HG03108 (cell line): ENCODE measurements around the gene KCNH1.

ENCODE experiments used
- ATAC-seq: cut with Tn5 transposase; IDR thresholded peaks from one replicate; pipeline ENCODE4 v1.9.1; 2021; ENCODE audit warnings: moderate library complexity; ENCODE audit not compliant: unreplicated experiment

KCNH1 gene

GRCh38 chr1:210882414-210883221, 251.3 kb downstream of the KCNH1 start:
- ATAC-seq: no peak

DNA sequence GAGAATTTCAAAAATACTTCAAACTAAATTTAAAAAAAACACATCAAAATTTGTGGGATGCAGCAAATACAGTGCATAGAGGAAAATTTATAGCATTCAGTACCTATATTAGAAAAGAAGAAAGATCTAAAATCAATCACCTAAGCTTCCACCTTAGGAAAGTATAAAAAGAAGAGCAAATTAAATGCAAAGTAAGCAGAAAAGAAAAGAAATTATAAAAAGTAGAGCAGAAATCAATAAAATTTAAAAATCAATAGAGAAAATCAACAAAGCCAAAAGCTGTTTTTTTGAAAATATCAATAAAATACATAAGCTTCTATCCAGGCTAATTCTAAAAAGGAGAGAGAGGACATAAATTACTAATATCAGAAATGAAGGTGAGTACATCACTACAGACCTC, 255.4 kb downstream of the KCNH1 start:
- ATAC-seq: no peak

DNA sequence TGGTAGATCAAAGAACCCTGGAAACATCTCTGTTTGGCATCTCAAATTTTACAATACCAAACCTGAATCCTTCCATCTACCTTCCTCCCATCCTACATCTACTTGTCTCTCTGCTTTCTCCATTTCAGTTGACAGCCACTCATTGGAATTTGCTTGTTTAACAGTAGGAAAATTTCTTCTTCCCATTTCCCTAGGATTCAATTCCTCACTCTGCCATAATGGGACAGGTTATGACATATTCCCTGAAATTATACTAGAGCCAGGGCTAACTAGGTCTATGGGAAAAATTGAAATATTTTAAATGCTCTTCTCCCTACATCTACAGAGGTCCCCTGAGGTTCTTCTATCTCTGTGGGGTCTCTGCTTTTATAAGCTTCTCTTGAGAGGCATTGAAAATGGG, 257.7 kb downstream of the KCNH1 start:
- ATAC-seq: no peak

DNA sequence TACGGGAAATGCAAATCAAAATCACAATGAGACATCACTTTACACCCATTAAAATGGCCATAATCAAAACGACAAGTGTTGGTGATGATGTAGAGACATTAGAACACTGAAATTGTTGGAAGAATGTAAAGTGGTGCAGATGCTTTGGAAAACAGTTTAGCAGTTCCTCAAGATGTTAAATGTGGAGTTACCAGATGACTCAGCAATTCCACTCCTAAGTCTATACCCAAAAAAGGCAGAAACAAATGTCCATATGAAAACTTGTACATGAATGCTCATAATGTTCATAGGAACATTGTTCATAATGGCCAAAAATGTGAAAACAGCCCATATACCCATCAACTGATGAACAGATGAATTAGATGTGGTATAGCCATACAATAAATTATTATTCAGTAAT, 267.4 kb downstream of the KCNH1 start:
- ATAC-seq: no peak

DNA sequence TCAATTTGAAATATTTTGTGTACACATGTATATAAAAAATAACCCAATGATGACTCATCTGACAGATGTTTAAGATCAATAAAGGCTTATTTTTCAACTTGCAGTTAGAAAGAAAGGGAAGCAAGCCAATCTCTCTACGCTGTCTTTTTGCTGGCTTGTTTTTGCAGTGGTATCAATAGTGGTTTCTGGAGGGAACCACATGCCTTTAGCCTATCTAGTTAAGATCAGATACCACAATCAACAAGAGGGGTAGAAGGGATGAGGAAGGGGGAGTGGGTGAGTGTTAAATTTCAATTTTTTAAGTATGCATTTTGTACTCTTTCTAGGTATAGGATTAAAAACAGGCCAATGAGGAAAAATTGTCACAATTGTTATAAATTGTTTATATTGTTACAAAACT, 276.2 kb downstream of the KCNH1 start:
- no peak for ATAC-seq

DNA sequence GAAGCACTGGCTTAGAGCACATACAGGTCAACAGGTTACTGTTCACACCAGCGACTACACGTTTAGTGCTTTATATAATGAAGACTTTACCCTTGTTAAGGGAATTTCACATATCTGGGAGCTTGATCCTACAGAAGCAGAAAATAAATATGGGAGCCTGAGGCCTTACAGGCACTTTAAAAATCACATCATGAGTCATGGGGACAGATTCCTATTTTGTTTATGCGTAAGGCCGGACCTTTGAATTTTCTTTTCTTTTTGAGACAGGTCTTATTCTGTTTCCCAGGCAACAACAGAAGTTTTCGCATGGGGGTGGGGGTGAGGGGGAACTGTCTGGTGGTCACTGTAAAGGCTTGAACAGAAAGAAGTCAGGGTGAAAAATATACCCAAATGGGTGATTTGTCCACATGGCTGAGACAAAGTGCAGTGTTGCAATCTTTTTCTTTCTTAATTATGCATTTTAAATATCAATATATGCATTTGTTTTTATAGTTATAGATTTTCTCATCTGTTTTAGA, 276.7 kb downstream of the KCNH1 start:
- ATAC-seq: no peak

DNA sequence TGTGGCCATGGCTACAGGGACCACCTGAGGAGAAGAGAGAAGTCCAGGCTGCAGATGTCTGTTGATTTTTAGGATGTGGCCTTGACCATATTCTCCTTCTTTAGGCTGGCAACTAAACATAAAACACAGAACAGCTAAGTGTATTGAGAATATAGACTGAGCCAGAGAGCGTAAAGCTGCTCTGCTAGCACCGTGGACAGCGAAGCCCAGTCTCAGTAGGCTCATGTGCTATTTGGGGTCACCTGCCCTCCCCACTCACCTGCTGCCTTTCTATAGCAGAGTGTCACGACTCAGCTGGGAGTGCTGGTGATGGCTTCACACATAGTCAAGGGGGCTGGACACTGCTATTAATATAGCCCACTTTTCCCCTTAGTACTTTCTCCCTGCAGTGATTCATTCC, 278.5 kb downstream of the KCNH1 start:
- no peak for ATAC-seq

DNA sequence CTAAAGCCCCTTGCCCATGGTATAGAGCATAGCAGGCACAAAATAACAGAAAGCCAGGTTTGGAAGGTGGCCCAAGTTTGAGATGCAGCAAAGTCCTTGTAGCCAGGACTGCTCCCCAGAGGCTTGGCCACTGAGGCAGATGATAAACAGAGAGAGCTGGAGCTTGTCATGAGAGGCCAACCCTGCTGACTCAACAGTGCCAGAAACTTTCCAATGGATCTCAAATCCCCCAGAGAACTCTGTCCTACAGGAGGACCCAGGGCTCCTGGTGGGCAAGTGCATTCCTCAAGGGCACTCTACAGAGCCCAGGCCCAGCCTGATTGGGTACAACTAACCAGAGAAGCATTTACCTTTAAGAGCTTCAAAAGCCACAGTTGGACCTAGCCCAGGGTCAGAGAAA, 280.7 kb downstream of the KCNH1 start:
- no peak for ATAC-seq

- ATAC-seq: no peak
These were observed 283.4 kb downstream of the KCNH1 start for GRCh38 chr1:210850556-210850955.

GRCh38 chr1:210848474-210848873, 285.5 kb downstream of the KCNH1 start:
- ATAC-seq: no peak

DNA sequence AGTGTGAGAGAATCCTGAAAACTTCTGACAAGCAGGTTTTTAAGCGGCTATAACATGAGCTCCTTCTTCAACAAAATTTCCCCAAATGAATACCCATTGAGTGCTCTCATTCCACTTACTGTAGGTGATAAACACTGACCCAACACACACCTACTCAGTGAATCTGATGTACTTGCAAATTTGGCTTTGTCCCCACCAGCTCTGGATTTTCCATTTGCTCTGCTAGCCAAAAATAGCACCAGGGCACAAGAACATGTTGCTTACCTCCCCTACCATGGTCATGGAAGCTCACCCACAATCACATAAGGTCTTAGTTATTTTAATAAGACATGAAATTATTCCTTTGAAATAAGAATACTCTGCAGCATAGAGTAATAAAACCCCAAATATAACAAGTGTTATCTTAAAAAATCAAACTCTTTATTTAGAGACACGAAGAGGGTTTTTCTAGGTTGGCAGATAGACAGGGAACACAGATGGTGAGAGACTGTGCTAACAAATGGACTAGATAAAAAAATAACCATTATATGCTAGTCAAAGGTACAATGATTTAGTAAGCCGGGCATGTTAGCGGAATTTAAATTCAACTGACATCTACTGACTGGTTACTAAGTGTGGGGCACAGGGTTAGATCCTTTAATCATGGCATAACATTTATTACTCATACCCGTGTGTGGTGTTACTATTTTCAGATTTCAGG, 291.9 kb downstream of the KCNH1 start:
- ATAC-seq: no peak

DNA sequence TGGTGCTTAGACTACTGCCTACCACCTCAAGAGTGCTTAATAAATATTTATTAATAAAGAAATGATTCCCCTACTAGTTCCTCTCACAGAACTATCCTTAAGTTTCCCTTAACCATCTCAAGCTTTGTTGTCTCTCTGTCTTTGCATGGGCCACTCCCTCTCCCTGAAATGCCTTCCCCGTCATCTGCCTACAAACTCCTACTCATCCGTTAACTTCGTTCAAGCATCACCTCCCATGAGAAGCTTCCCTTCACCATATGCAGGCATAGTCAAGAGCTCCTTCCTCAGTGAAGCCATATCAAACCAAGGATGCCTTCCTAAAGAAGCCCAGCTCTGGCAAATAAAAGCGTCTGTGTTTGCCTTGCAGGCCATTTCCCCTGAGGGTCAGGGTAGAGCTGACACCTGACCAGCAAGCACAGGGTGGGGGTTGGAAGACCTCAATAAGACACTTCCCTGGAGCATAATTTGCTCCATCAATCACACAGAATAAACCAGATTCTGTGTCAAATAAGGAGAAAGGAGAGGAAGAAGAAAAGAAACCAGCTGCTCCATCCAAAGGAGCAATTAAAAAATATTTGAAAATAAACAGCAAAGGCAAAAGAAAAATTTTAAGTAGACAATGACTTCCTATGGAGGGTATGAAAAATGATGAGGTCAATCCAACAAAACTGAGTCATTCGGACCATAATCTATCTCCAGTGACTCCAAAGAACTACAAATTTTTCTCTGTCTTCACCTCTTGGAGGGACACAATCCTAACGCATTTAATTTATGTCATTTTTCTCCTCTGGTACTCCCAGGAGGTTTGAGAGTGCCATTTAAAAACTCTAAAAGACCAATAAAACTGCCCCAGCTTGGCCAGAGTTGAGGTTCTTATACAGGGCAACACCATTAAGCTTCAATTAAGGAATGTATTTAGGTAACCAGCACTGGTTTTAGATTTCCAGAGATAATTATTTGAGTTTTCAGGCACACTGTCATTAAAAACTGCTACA, 303.6 kb downstream of the KCNH1 start:
- ATAC-seq: no peak

GRCh38 chr1:210828996-210829596, 304.9 kb downstream of the KCNH1 start:
- ATAC-seq: no peak

GRCh38 chr1:210827481-210827880, 306.5 kb downstream of the KCNH1 start:
- no peak for ATAC-seq

- no peak for ATAC-seq
These were observed 307.3 kb downstream of the KCNH1 start for GRCh38 chr1:210826686-210827085.

- no peak for ATAC-seq
These were observed 311.0 kb downstream of the KCNH1 start for GRCh38 chr1:210822932-210823331.

DNA sequence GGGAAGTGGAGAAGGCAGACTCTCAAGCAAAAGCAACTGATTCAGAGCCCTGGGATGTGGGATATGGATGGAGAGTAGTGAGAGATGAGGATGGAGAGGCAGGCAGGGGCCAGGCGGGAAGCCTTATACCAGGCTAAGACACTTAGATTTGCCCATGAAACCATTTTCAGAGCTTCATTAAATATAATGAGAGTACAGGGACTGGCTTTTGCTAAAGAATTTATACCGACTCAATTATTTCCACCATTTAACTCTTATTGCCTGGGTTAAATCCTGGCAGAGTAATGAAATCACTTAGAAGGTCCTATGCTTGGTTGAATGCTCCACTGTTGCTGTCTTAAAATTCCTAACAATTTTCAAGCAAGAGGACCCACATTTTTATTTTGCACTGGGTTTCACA, 311.7 kb downstream of the KCNH1 start:
- ATAC-seq: no peak

DNA sequence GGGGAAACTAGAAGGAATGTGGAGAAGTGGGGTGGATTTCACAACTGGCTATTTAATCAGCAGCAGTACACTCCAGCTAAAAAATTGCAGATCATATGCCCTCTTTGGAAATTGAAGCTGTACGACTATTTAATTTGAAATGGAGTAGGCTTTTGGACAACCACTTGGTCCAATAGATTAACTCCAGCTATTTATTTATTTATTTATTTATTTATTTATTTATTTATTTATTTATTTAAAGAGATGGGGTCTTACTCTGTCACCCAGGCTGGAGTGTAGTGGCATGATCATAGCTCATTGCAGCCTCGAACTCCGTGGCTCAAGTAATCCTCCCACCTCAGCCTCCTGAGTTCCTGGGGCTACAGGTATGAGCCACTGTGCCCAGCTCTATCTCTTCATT, 312.3 kb downstream of the KCNH1 start:
- ATAC-seq: no peak

DNA sequence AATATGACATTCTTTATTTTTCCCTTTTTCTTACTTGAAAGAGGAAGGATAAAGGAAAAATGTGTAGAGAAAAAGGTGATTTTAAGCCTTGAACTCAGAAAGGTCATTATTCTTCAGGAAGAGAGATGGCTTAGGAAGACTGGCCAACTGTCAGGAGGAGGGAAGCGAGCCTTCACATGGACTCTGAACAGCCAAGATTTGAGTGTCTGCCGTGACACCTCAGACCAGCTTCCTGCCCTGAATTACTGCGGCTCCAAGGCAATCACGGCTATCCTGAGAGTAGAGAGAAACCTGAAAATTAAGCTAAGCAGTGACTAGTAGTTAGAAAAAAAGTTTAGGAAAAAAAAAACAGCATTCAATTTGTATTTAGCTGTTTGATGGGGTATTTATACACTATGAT, 314.7 kb downstream of the KCNH1 start:
- no peak for ATAC-seq

DNA sequence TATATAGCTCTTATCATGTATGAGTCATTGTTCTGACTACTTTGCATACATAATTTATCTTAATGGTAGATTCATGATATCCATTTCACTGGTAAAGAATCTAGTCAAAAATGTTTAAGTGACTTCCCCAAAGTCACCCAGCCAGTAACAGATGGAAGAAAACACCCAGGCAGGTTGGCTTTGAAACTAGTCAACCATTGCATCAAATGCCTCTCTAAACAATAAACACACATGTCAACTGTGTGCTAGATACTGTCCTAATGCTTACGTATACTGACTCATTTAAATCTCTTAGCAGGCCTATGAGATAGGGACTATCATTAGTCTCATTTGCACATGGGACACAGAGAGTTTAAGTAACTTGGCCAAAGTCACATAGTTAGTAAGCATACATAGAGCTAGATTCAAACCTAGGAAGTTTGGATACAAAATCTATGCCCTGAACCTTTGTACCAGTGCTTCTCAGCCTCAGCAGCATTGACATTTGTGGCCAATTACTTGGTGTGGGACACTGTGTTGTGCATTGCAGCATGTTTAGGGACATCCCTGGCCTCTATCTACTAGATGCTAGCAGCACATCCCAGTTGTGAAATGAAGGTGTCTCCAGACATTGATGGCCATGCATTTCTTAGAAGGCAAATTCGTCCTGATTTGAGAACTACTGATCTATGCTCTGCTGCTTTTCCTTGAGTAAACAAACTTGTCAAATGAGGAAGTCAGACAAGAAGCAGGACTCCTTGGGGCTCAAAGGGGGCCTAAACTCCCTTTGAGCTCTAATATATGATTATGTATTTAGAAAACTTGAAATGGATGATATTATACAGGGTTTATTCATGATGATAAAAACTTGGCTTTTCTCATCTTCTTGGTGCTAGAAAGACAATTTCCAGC, 316.3 kb downstream of the KCNH1 start:
- ATAC-seq: no peak
